Measurements from ENCODE around the gene LY6G6F.
A peak's percentile ranks its signal among the peaks of the same experiment; 100 is the strongest.

The LY6G6F gene

DNA sequence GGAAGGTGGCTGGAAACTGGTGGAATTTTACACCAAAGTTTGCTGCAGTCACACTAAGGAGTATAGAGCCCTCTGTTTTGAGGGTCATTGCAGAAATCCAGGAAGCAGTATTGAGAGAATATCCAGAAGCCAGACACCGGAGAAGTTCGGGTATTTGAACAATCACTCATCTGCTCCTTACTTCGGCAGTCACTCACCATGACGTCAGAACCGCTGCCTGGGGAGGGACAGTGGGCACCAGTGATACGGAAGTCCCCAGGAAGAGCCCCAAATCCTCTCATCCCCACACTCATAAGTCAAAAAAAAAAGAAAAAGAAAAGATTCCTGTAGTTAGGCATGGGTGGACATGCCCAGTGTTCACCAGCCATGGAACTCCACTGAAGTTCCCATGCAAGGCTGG is 29.8 kb upstream of the LY6G6F start:
- no peak for DNase-seq (ENCODE audit: low spot score)

DNA sequence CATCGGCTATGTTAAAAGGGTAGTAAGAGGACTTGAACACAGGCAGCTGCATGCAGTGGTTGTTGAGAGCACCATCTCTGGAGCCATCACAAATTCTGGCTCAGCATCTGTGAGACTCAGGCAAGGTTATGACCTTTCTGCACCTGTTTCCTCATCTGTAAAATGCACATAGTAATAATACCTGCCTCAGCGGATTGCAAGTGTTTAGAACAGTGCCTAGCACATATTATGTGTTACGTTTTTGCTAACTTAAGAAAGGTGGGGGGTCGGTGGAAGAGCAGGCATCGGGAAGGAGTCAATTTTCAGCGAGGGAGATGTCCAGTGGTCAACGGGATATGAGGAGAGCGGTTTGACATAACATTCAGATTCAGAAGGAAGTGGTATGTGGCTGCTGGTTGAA is 28.7 kb upstream of the LY6G6F start:
- DNase-seq (ENCODE audit: low spot score): no peak

DNA sequence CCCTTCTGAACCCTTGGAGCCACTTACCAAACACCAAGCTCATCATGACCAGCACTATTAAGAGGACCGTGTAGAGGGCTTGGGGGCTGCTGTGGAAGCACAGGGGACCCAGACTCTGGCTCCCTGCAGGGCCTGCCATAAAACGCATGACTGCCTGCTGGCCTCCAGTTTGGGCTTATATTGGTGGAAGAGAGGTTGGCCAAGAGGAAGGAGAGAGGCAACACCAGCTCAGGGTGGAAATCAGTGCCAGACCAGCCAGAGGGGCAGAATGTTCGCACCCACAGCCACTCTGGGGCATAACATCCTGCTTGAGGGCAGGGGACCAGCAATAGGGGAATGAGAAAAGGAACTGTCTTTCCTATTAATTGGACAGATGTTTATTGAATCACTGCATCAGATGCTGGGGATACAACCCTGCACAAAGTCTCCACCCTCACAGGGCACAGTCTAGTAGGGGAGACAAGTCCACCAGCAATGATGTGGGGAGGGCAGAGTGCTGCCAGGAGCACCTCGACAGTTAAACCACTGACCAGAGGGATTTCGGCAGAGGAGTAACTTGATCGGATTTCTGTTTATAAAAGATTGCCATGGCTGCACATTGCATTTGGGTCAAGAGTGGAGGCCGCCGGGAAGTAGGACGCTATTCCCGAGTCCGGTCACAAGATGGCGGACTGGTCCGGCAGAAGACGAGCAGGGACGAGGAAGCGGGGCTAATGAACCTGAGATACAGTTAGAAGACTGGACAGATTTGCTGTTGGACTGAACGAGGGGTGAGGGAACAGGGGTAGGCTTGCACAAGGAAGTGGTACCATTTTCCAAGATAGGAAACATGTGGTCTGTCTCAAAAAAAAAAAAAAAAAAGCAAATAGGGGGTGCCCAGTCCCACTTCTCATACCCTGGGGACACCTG is 26.2 kb upstream of the LY6G6F start, which contains the start of gene LY6G5C:
Gene LY6G5C (minus strand): TSS at position 842 of the 909 bp plus-strand sequence. CDS start 694 bp downstream, at position 148.
- DNase-seq (ENCODE audit: low spot score): peak; percentile 83

DNA sequence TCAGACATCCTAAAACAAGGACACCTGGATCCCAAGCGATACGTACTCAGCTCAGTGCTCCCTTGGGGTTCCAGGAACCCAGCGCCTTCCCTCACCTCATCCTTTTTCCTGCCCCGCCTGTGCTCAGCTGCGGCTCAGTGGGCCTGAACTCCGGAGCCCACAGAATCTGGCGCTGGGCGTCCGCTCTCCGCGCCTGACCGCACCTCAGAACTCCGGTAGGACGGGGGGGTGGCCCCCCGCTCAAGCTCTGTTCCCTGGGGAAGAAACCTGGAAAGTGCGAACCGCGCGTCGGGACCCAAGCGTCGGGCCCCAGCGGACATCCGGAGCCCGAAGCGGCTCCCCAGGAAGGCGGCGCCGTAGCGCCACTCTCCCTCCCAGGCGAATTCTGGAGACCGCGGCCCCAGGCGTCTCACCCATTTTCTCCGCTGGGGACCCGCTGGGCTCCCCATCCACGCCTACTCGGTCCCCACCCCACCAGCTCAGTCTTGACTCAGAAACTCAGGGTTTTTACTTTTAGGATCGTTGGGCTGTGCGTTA is 25.5 kb upstream of the LY6G6F start:
- peak; percentile 46 for DNase-seq (ENCODE audit: low spot score)

DNA sequence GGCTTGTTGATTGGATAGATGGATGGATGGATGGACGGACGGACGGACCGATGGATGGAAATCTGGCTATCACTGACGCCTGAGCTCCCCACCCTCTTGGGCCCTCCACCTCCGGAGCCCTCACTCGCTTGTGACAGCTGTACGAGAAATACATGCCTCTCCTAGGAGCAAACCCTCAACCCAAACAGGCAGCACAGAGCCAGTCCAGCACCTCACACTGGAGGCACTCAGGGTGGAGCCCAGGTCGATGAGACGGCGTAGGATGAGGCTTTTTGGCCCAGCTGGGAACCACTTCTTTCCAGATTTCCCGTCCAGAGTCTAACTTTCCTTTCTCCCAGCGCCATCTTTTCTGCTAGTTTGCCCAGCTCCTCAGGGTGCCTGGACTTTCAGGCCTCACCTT is 23.1 kb upstream of the LY6G6F start:
- no peak for DNase-seq (ENCODE audit: low spot score)

DNA sequence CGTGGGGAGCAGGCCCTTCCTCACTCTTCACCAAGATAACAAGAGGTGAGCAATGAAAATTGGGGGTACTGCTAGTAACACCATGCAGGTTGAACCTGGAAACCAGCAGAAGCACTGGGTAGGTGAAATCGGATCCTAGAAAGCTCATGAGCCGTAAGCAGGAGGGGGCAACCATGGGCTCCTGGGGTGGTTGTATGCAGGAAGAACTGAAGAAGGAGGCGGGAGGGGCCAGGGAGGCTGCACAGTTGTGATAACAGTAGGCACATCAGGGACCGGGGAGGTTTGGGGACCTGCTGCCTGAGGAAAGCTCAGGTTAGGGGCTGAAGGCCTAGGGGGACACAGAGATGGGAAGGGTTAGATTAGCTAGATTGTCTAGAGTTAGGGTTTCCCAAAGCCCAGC is 20.2 kb upstream of the LY6G6F start:
- DNase-seq (ENCODE audit: low spot score): no peak

DNA sequence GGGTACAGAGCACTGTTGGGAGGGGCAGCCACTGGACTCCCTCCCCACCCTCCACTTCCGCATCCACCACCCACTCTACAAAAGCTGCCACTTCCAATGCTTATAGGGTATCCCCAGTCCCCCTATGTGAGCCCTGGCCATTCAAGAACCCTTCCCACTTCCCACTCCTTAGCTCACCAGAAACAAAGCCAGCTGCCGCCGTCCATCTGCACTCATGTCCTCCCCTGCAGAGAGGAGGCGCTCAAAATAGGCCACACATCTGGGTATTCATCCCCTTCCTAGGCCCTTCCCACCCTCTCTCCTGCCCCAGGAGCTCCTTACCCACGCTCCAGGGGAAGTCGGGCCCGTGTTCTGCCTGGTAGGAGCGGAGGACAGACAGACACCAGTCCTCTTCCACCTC is 19.3 kb upstream of the LY6G6F start:
- DNase-seq (ENCODE audit: low spot score): no peak

DNA sequence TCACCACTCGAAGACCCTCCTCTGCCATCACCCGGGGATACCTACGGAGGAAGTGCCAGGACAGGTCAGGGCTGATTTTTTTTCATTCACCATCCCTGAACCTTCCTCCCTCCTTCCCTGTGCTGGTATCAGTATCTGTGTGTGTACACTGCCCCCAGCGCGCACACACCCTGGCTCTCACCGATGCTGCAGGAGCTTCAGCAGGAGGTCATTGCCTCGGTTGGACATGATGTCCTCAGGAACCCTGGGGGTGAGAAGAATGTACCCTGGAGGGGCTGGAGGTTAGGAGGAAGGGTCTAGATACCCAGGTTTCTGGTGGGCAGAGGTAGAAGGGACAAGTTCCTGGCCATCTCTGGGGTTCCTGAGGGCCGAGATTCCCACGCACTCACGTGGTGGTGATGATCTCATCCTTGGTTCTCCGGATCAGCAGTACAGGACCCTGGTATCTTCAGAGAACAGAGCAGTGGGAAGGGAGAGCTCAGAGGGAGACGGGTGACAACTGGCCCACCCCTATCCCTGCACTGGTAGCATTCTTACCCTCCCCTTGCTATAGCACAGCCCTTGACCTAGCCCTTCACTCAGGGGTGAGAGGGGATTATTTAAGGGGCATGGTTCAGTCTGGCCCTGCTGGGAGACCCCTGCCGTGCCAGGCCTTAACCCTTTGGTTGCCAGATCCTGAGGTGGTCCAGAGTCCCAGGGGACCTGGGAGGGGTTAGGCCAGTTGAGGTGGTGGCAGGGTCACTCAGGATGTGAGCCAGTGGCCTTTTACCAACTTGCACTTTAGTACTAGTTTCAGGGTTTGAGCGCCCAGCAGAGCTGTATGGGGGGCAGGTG is 18.6 kb upstream of the LY6G6F start:
- no peak for DNase-seq (ENCODE audit: low spot score)

DNA sequence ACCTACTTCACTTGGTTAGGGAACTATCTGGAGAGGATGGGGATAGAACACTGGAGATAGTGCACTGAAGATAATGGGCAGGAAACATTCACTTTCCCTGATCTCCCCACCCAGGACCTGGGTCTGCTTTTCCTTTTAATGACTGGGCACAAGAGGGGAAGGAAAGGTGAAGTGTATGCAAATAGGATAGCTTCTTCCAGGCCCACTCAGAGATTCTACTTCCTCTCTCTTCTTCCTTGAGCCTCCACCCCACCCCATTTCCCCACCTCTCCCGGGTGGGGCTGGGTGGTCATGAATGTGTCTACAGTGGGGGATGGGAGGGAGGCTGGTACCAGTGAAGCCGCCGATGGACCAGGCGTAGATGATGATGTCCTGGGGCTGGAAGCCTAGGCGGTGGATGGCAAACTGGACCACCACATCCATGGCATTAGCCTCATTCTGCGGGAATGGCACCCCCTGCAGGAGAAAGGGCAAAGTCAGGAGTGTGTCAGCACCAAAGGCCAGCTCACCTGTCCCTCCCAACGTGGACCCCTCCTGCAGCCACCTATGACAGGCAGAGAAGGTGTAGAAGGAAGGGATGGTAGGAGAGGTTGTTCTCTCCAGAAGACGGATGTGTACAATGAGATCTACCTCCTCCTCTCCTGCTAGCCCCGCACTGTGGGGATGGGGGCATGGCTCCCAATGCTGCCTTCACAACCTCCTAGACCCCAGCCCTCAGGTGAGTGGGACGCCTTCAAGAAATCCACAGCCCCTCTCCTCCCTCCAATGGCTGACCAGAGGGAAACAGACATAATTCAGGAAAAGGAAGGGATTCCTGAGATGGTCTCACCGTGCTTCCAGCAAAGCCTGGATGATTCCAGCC is 17.2 kb upstream of the LY6G6F start:
- DNase-seq (ENCODE audit: low spot score): no peak

DNA sequence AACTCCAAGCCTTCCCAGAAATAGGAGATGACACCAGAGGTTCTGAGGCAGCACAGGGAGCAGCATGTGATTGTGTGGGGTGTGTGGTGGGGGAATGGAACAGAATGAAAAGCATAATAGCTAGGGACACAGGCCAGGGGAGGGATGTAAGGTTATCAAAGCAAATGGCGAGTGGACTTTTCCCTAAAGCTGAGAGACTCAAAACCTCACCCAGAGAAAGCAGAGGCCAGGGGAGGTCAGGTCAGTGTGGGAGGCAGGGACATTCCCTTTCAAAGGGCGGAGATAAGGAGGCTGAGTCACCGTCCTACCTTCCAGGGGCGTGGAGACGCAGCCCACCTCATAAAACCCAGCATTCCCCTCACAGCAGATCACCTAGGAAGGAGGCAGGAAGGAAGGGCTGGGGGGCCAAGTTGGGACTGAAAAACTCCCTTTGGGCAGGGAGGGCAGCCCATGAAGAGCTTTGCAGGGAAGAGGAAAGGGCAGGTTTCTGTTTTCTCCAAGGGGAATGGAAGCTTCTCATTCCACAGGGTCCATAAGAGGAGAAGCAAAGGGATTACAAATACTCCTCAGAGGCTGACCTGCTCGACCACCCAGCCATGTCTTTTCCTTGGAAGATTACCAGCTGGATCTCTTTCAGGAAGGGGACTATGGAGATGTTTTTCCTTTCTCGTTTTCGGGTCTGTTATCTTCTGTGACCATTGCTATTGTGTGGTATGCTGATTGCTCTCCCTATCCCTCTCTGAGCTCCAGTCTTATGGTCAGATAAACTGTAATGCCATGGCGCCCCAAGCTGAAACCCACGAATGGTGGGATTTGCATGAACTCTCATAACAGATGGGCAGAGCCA is 16.2 kb upstream of the LY6G6F start:
- no peak for DNase-seq (ENCODE audit: low spot score)

DNA sequence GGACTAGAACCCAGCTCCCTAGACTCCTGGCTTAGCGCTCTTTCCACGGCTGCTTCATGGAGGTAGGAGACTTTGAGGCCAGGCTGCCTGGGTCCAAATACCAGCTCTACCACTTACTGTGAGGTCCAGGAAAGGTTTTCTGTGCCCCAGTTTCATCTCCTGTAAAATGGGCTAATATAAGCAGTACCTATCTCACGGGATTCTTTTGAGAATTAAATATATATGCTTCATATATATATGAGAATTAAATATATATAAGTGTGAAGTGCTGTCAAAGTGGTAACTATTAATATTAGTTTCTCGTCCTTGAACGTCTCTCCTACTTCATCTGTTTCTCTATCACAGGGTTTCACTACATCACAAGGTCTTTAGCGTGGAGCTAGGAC is 15.6 kb upstream of the LY6G6F start:
- no peak for DNase-seq (ENCODE audit: low spot score)

DNA sequence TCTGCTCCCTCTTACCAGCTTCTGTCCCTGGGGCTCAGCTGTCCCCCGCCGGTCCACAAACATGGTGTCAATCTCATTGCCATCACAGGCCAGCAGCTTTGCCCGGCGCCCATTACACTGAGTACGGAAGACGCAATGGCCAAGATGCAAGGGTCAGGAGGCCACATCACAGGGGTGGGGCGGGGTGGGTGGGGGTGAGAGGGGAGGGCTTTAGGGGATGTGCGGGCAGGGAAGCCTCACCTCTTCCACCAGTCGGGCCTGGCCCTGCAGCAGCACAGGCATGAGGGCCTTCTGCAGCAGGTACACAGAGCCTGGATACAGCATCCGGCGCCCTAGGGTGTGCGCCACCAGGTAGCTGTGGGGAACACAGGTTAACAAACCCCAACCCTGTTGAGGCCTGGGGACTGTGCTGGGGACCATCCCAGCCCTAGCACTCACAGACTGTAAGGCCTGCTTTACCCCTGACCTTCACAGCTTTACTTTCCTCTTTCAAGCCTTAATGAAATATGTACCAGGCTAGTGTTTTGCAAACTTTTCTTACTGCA is 15.0 kb upstream of the LY6G6F start:
- no peak for DNase-seq (ENCODE audit: low spot score)

DNA sequence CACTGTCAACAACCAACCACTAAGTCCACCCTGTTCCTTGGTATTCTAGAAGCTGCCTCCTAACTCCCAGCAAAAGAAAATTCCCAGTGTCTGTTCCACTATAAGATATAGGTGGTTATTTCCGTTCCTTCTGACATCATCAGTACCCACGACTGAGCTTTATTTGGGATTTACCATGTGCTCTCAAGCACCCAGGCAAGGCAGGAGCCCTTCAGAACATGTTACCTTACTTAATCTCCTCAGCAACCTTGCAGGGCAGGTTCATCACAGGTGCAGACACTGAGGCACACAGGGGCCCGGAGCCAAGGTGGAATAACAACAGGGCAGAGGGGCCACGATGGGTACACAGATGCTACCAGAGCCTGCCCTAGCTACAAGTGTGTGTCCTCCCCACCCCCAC is 14.3 kb upstream of the LY6G6F start:
- no peak for DNase-seq (ENCODE audit: low spot score)

DNA sequence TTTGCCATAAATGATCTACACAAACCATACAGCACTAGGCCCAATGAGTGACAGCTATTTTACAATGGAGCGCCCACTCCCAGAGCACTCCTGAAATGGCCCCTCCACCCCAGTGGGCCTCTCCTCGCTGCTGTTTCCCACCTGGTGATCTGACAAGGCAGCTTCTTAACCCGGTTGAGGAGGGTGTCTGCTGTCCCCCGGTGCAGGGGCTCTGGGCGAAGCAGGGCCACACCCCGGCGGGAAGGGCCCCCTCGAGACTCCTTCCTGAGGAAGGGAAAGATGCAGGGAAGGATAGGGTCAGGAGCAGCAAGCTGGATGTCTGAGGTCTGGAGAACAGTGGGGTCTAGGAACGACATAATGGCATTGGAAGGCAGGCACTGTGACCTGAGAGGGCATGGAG is 13.8 kb upstream of the LY6G6F start:
- DNase-seq (ENCODE audit: low spot score): no peak

DNA sequence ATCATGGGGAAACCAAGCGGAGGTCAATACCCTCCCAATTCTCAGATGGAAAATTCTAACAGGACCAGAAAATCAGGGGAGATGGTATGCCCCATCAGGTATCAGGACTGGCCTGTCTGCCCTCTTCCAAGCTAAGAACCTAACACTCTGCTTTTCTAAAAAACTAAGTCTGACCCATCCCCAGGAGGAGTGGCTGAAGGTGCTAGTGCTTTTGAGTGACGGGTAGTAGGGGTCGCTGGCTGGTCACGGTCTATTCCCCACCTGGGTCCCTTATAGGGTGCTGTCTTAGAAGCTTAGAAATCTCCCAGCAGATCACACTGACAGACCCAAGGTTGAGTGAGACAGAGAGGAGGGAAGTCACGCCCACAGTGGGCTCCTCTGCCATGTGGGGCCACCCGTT is 13.1 kb upstream of the LY6G6F start:
- no peak for DNase-seq (ENCODE audit: low spot score)

DNA sequence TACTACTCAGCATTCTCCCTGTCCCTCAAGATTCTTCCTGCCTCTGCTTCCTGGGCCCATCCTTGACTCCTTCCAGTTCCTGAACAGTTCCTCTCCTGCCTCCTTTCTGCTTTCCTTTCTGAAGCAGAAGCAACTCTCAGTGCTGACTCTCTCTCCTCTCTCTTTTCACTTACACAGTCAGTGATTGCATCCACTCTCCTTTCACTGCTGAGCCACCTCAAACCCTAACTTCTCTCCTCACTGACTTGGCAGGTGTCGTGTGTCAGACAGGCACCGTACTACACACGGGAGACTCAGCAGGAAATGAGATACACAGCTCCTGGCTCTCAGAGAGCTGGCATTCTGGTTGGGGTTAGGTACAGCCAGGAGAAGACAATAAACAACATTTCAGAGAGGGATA is 9.1 kb upstream of the LY6G6F start:
- DNase-seq (ENCODE audit: low spot score): no peak

DNA sequence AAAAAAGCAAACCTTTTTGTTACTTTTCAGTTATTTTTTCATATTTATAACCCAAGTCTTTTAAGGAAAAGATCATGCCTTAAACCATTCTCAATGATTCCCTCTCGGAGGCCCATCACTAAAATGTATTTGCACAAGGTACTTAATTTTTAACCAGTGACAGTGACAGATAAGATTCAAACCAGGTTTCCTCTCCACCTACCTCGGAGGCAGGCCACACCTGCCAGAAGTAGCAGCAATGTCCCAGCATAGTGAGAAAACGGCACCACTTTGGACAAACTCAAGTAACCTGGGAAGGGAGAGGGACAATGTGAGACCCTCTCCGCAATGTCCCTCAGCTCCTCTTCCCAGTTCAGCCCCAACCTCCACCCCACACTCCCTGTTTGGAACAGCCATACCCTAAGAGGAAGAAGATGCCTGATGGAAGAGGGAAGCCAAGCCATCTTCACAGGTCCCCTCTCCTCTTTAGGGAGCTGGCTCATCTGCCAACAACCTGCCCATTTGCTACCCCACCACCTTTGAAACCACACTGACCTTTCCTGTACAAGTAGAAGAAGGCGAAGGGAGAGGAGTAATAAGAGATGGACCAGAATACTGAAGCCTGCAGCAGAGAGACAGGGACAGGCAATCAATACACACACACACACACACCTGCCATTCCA is 5.8 kb upstream of the LY6G6F start:
- DNase-seq (ENCODE audit: low spot score): no peak

DNA sequence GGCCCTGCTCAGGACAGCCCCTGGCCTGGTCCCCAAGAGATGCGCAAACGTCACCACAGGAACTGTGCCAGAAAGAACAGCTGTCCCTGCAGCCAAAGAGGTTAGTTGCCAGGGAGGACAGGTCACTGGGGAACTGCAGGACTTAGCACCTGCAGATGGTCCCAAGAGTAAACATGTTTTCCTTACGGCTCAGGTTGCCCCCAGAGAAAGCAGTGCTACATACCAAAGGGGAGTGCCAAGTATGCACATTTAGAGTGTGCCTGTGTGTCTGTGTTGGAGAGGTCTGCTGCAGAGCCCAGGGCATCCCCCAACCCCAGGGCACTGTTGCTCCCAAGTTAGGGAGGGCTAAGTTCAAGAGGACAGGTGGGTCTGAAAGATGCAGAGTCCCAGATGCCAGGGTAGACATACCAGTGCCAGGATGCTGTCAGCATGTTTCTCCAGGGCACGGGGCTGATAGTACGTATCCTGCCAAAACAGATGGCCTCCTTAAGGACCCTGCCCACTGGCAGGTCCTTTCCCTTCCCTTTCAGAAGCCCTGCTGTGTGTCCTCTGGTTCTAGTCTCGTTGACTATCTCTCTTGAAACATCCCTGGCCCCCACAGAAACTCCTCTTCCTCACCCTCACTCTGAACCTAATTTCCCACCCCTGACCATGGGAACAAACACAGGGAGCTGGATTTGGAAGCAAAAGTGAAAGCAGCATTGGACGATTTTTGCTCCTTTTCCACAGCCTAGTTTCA is 4.8 kb upstream of the LY6G6F start:
- DNase-seq (ENCODE audit: low spot score): peak; percentile 71

DNA sequence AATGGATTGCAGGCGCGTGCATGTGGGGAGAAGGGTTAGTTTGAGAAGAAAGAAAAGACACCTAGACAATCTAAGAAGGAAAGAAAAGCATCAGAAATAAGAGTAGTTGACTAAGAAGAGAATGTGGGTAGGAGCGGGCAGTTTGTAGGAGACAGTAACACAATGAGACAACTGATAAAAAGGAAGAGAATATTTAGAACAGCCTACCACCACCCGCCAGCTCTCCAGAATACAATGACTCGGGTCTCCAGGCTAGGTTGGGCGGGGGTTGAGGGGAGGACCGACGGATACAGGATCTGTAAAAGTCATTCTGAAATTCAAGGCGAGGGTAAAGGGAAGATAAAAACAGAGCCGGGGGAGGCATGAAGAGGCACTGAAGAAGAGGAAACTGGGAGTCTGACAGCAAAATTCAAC is 4.3 kb upstream of the LY6G6F start:
- DNase-seq (ENCODE audit: low spot score): no peak

All from D341Med (cell line).